GM12892 (cell line): ENCODE data around the gene LRRTM4.

Source experiments
- POLR2A ChIP-seq: IDR thresholded peaks from 2 replicates; pipeline ENCODE4 v1.6.1; 2011; ENCODE audit warnings: low read depth, low read length, control low read depth
- POLR2AphosphoS5 ChIP-seq: IDR thresholded peaks from 2 replicates; pipeline ENCODE4 v1.6.1; 2011; ENCODE audit warnings: low read depth, low read length, control low read depth

DNA sequence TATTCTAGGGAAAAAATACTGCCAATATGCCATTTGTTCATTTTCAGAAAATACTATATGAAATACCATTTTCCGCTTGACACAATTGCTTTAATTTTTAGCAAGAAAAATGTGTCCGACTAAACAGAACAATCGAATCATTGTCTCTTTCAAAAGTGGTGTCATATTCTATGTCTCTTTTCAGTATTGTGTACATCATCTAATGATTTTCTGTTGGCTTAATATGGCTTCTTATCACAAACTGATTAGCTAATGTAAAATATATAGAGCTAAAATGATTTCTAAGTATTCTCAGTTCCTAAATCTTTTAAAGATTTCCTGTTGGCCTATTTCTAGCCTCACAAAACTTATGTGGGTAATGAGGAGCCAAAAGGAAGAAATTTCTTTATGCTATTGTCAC, 436.6 kb downstream of the LRRTM4 start:
- TF ChIP-seq POLR2AphosphoS5 (no peak), POLR2A (no peak)
